Dermis blood vessel endothelial cell (primary cell): ENCODE data around the gene LRRC31. TPM values are rescaled to one million over a fixed set of nuclear protein-coding genes. Genes with fewer than 3 reads are reported as not detected.

Source experiments
- DNase-seq: peaks from one replicate; pipeline ENCODE4 v3.0.0; 2010
- total RNA-seq: library from RNA; depleted of rRNA; stranded (reverse); fragments of >200 nt; gene quantifications from 2 replicates; pipeline ENCODE4 v1.2.3, GENCODE V29; 2014

Gene LRRC31
- total RNA-seq, 1 donor from 2014 or later: not detected

GRCh38 chr3:169863458-169863899, 6.3 kb downstream of the LRRC31 start:
- DNase-seq: peak; percentile 90

GRCh38 chr3:169861871-169862270, 7.9 kb downstream of the LRRC31 start:
- no peak for DNase-seq

- no peak for DNase-seq
Measured at GRCh38 chr3:169857811-169858210, 11.9 kb downstream of the LRRC31 start.

- no peak for DNase-seq
Measured at GRCh38 chr3:169855514-169855913, 14.2 kb downstream of the LRRC31 start.

GRCh38 chr3:169850618-169851017, 19.1 kb downstream of the LRRC31 start:
- no peak for DNase-seq

- DNase-seq: no peak
Measured at GRCh38 chr3:169848741-169849140, 21.0 kb downstream of the LRRC31 start.

- no peak for DNase-seq
Measured at GRCh38 chr3:169847896-169848295, 21.8 kb downstream of the LRRC31 start.

- DNase-seq: no peak
Measured at GRCh38 chr3:169846458-169847193, 23.1 kb downstream of the LRRC31 start.

GRCh38 chr3:169842960-169843359, 26.8 kb downstream of the LRRC31 start:
- DNase-seq: no peak

GRCh38 chr3:169841171-169841570, 28.6 kb downstream of the LRRC31 start:
- no peak for DNase-seq

- no peak for DNase-seq
Measured at GRCh38 chr3:169838511-169839030, 31.2 kb downstream of the LRRC31 start.

- DNase-seq: no peak
Measured at GRCh38 chr3:169836942-169837275, 32.8 kb downstream of the LRRC31 start.

GRCh38 chr3:169836078-169836941, 33.4 kb downstream of the LRRC31 start:
- no peak for DNase-seq

GRCh38 chr3:169835533-169835932, 34.2 kb downstream of the LRRC31 start:
- DNase-seq: no peak

- no peak for DNase-seq
Measured at GRCh38 chr3:169827712-169828111, 42.0 kb downstream of the LRRC31 start.

GRCh38 chr3:169825316-169825715, 44.4 kb downstream of the LRRC31 start:
- DNase-seq: no peak

GRCh38 chr3:169822983-169823382, 46.8 kb downstream of the LRRC31 start:
- DNase-seq: no peak

- no peak for DNase-seq
Measured at GRCh38 chr3:169822540-169822939, 47.2 kb downstream of the LRRC31 start.

- no peak for DNase-seq
Measured at GRCh38 chr3:169822091-169822490, 47.6 kb downstream of the LRRC31 start.

GRCh38 chr3:169818316-169818715, 51.4 kb downstream of the LRRC31 start:
- no peak for DNase-seq

- DNase-seq: no peak
Measured at GRCh38 chr3:169815590-169816150, 54.1 kb downstream of the LRRC31 start.

GRCh38 chr3:169813757-169814517, 55.8 kb downstream of the LRRC31 start:
- peak; percentile 40 for DNase-seq

- DNase-seq: no peak
Measured at GRCh38 chr3:169813278-169813677, 56.5 kb downstream of the LRRC31 start.
